ENCODE data around the gene OR5H15.
A peak's percentile ranks its signal among the peaks of the same experiment; 100 is the strongest.
"Not testable (repeated sequence)": the region's sequence is repeated elsewhere in the genome, so short reads cannot be mapped to it uniquely, and the experiment has no call there.

OR5H15 gene

DNA sequence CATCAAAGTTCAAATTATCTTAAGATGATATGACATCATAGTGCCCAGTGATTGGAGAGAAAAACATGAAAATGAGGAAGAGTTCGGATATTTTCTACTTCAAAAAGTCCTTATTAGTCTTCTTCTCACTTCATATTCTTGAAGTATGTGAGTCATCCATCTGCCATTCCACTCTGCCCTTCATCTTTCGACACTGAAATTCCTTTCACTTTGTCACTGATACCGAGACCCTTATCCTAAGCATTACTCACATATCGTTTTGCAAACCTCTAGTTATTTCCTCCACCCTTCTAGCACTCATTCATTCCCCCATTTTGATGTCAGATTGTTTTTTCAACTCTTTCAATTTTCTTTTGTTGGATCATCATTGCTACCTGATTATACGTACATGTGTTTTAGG is 15.3 kb upstream of the OR5H15 start:
- TF ChIP-seq, protein P1, sequence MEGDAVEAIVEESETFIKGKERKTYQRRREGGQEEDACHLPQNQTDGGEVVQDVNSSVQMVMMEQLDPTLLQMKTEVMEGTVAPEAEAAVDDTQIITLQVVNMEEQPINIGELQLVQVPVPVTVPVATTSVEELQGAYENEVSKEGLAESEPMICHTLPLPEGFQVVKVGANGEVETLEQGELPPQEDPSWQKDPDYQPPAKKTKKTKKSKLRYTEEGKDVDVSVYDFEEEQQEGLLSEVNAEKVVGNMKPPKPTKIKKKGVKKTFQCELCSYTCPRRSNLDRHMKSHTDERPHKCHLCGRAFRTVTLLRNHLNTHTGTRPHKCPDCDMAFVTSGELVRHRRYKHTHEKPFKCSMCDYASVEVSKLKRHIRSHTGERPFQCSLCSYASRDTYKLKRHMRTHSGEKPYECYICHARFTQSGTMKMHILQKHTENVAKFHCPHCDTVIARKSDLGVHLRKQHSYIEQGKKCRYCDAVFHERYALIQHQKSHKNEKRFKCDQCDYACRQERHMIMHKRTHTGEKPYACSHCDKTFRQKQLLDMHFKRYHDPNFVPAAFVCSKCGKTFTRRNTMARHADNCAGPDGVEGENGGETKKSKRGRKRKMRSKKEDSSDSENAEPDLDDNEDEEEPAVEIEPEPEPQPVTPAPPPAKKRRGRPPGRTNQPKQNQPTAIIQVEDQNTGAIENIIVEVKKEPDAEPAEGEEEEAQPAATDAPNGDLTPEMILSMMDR (conservative IDR thresholded peaks at IDR 0.05; ENCODE audit: low read depth, low read length) = no peak
- no peak overlapping the region for H3K4me3 ChIP-seq (ENCODE audit: low read depth, low read length)
- DNase-seq (ENCODE audit: low read depth) = peak; percentile 1

- no peak overlapping the region for H3K4me3 ChIP-seq (ENCODE audit: low read depth, low read length)
- TF ChIP-seq, protein P1 (conservative IDR thresholded peaks at IDR 0.05; ENCODE audit: low read depth, low read length) = no peak
- DNase-seq (ENCODE audit: low read depth) = no peak
Observed at GRCh38 chr3:98171071-98171470, 4.6 kb downstream of the OR5H15 start.

DNA sequence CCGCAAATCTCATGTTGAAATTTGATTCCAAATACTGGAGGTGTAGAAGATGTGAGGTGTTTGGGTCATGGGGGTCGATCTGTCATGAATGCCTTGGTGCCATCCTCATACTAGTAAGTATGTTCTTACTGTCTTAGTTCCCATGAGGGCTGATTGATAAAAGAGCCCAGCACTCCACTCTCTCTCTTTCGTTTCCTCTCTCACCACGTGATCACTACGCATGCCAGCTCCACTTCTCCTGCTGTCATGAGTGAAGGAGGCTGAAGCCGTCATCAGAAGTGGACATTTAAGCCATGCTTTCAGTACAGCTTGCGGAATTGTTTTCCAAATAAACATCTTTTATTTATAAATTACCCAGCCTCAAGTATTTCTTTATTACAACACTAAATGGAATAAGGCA is 6.1 kb downstream of the OR5H15 start:
- no peak overlapping the region for H3K4me3 ChIP-seq (ENCODE audit: low read depth, low read length)
- no peak for DNase-seq (ENCODE audit: low read depth)
- TF ChIP-seq, protein P1 (conservative IDR thresholded peaks at IDR 0.05; ENCODE audit: low read depth, low read length) = no peak

DNA sequence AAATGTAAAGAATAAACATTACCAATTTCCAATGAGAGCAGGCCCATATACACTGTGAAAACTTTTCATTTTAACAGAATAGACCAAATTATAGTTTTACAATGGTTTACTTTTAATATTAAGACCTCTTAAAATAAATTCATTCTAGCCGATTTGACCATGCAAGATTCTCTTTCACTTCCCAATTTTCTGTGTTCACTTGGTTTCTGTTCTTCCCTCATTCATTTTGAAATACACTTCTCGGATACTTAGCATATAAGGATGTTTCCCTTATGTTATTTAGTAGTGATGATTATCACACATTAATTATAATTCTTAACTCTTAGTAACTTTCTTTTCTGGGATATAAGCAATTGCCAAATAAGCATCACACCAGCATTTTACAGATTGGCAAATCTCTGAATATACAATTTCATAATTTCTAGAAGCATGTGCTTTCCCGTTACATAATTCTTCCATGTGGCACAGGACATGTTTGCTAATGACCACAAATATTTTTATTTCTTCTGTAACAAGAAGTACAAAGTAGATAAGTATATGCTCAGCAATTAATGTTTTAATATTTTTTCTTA is 13.9 kb downstream of the OR5H15 start:
- no peak for DNase-seq (ENCODE audit: low read depth)
- TF ChIP-seq, protein P1 (conservative IDR thresholded peaks at IDR 0.05; ENCODE audit: low read depth, low read length) = no peak

GRCh38 chr3:98182196-98182595 is 15.7 kb downstream of the OR5H15 start:
- DNase-seq (ENCODE audit: low read depth) = no peak
- TF ChIP-seq, protein P1 (conservative IDR thresholded peaks at IDR 0.05; ENCODE audit: low read depth, low read length) = no peak
- no peak overlapping the region for H3K4me3 ChIP-seq (ENCODE audit: low read depth, low read length)

More for the DNA sequence above, 13.9 kb downstream of the OR5H15 start:
- H3K4me3 ChIP-seq (ENCODE audit: low read depth, low read length) = no peak overlapping the region

DNA sequence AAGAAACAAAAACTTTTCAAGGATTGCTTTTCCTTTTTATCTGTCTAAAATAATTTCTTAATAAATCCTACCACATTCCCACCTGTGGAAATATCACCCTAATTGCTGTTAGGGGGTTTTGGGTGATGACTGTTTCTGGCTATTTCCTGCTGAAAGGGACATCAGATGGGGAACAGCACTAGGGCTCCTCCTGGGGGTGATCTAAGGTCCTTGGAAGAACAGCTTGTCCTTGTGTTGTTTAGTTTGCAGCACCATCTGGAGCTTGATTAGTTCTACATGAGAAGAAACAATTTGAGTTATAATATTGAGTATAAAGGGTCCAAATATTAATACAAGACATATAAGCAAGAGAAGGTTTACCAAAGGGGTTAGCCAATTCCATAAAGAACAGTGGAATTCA is 18.7 kb downstream of the OR5H15 start:
- no peak for DNase-seq (ENCODE audit: low read depth)
- TF ChIP-seq, protein P1 (conservative IDR thresholded peaks at IDR 0.05; ENCODE audit: low read depth, low read length) = no peak
- H3K4me3 ChIP-seq (ENCODE audit: low read depth, low read length) = no peak overlapping the region

GRCh38 chr3:98188545-98188944 is 22.0 kb downstream of the OR5H15 start:
- TF ChIP-seq, protein P1 (conservative IDR thresholded peaks at IDR 0.05; ENCODE audit: low read depth, low read length) = no peak
- peak; percentile 15 for DNase-seq (ENCODE audit: low read depth)
- no peak overlapping the region for H3K4me3 ChIP-seq (ENCODE audit: low read depth, low read length)

GRCh38 chr3:98190911-98191310 is 24.4 kb downstream of the OR5H15 start:
- H3K4me3 ChIP-seq (ENCODE audit: low read depth, low read length); DNase-seq (ENCODE audit: low read depth): not testable (repeated sequence)

DNA sequence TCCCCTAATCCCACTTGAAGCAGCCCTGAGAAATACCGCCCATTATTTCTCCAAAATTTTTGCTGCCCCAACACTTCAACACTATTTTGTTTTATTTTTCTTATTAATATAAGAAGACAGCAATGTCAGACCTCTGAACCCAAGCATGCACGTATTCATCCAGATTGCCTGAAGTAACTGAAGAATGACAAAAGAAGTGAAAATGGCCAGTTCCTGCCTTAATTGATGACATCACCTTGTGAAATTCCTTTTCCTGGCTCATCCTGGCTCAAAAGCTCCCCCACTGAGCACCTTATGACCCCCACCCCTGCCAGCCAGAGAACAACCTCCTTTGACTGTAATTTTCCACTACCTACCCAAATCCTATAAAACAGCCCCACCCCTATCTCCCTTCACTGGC is 29.8 kb downstream of the OR5H15 start:
- H3K4me3 ChIP-seq (ENCODE audit: low read depth, low read length); DNase-seq (ENCODE audit: low read depth): not testable (repeated sequence)
